IPS-NIHi7 (cell line): Measurements from ENCODE around the gene MTMR2.
A peak's percentile ranks its signal among the peaks of the same experiment; 100 is the strongest.
"Not testable (repeated sequence)": the region's sequence is repeated elsewhere in the genome, so short reads cannot be mapped to it uniquely, and the experiment has no call there.

Experiments
- DNase-seq: peaks from one replicate; pipeline ENCODE4 v3.0.0; 2012; ENCODE audit warnings: mixed read lengths; ENCODE audit errors: extremely low spot score

Gene MTMR2

GRCh38 chr11:95884802-95885201 lies 39.1 kb downstream of the MTMR2 start:
- no peak for DNase-seq

GRCh38 chr11:95884376-95884775 lies 39.5 kb downstream of the MTMR2 start:
- DNase-seq, result no peak

GRCh38 chr11:95883381-95883780 lies 40.5 kb downstream of the MTMR2 start:
- DNase-seq, result no peak

- no peak for DNase-seq
Observed at GRCh38 chr11:95877291-95877690, 46.6 kb downstream of the MTMR2 start.

- not testable (repeated sequence) for DNase-seq
Observed at GRCh38 chr11:95870877-95871276, 53.0 kb downstream of the MTMR2 start.

- no peak for DNase-seq
Observed at GRCh38 chr11:95867105-95867504, 56.8 kb downstream of the MTMR2 start.

- no peak for DNase-seq
Observed at GRCh38 chr11:95863486-95864140, 60.3 kb downstream of the MTMR2 start.

GRCh38 chr11:95860024-95860423 lies 63.9 kb downstream of the MTMR2 start:
- DNase-seq, result not testable (repeated sequence)

GRCh38 chr11:95854362-95854761 lies 69.5 kb downstream of the MTMR2 start:
- DNase-seq, result not testable (repeated sequence)

GRCh38 chr11:95853862-95854261 lies 70.0 kb downstream of the MTMR2 start:
- DNase-seq, result no peak

GRCh38 chr11:95853138-95853537 lies 70.8 kb downstream of the MTMR2 start:
- DNase-seq, result no peak

- DNase-seq, result no peak
Observed at GRCh38 chr11:95850137-95850536, 73.8 kb downstream of the MTMR2 start.

GRCh38 chr11:95849087-95849825 lies 74.7 kb downstream of the MTMR2 start:
- peak; percentile 60 for DNase-seq

- no peak for DNase-seq
Observed at GRCh38 chr11:95845167-95845566, 78.7 kb downstream of the MTMR2 start.

- DNase-seq, result peak; percentile 77
Observed at GRCh38 chr11:95835768-95836488, 88.0 kb downstream of the MTMR2 start.

- no peak for DNase-seq
Observed at GRCh38 chr11:95835351-95835750, 88.6 kb downstream of the MTMR2 start.

- DNase-seq, result no peak
Observed at GRCh38 chr11:95833378-95833777, 90.5 kb downstream of the MTMR2 start.

GRCh38 chr11:95832763-95833162 lies 91.1 kb downstream of the MTMR2 start:
- no peak for DNase-seq

- DNase-seq, result no peak
Observed at GRCh38 chr11:95831198-95831883, 92.6 kb downstream of the MTMR2 start.

GRCh38 chr11:95829580-95830259 lies 94.2 kb downstream of the MTMR2 start:
- no peak for DNase-seq

- no peak for DNase-seq
Observed at GRCh38 chr11:95827696-95828095, 96.2 kb downstream of the MTMR2 start.

GRCh38 chr11:95821640-95822039 lies 102.3 kb downstream of the MTMR2 start:
- no peak for DNase-seq
